ENCODE measurements around the gene FPR2.

- no peak for TF ChIP-seq POLR2A (conservative IDR thresholded peaks at IDR 0.05)
- TF ChIP-seq CTCF (IDR thresholded peaks at IDR 0.05 in 2 of 3, conservative IDR thresholded peaks at IDR 0.05 in 1 of 3; ENCODE audit: insufficient read depth in 2 of 3, low read depth in 1 of 3, low read length in 3 of 3) = peak; percentile 65 to 72 (median 66)
- TF ChIP-seq PREB (CRISPR knock-in tag; IDR thresholded peaks at IDR 0.05) = no peak
- TF ChIP-seq UBTF (IDR thresholded peaks at IDR 0.05; ENCODE audit: borderline replicate concordance in 1 of 2, low read depth in 2 of 2, low read length in 2 of 2) = no peak
- no peak for TF ChIP-seq MAZ (CRISPR knock-in tag; conservative IDR thresholded peaks at IDR 0.05 in 1 of 2, IDR thresholded peaks at IDR 0.05 in 1 of 2)
- no peak for TF ChIP-seq FOS (IDR thresholded peaks at IDR 0.05; ENCODE audit: extremely low read depth, insufficient read length)
- no peak for TF ChIP-seq E2F1 (CRISPR knock-in tag; IDR thresholded peaks at IDR 0.05)
- TF ChIP-seq ZBED1 (IDR thresholded peaks at IDR 0.05) = no peak
- no peak for TF ChIP-seq RBM39 (optimal IDR thresholded peaks at IDR 0.05; ENCODE audit: low read depth, low read length)
- TF ChIP-seq CREM (IDR thresholded peaks at IDR 0.05; ENCODE audit: low read depth) = no peak
- no peak for TF ChIP-seq NFIC (IDR thresholded peaks at IDR 0.05)
- no peak for TF ChIP-seq RCOR1 (IDR thresholded peaks at IDR 0.05; ENCODE audit: borderline replicate concordance in 1 of 2, low read depth in 2 of 2, low read length in 2 of 2)
- TF ChIP-seq POLR2AphosphoS5 (IDR thresholded peaks at IDR 0.05; ENCODE audit: control insufficient read depth, insufficient read depth, low read depth, low read length) = no peak
Observed at GRCh38 chr19:51783372-51783771, 22.4 kb downstream of the FPR2 start.

Measured in K562 (cell line).